GM18517 (cell line): ENCODE measurements around the gene NSMCE4A.
"Not testable (repeated sequence)": the region's sequence is repeated elsewhere in the genome, so short reads cannot be mapped to it uniquely, and the experiment has no call there.

ENCODE experiments used
- ATAC-seq: cut with Tn5 transposase; IDR thresholded peaks from one replicate; pipeline ENCODE4 v1.9.1; 2021; ENCODE audit warnings: mild to moderate bottlenecking, moderate library complexity; ENCODE audit not compliant: unreplicated experiment

Gene NSMCE4A

DNA sequence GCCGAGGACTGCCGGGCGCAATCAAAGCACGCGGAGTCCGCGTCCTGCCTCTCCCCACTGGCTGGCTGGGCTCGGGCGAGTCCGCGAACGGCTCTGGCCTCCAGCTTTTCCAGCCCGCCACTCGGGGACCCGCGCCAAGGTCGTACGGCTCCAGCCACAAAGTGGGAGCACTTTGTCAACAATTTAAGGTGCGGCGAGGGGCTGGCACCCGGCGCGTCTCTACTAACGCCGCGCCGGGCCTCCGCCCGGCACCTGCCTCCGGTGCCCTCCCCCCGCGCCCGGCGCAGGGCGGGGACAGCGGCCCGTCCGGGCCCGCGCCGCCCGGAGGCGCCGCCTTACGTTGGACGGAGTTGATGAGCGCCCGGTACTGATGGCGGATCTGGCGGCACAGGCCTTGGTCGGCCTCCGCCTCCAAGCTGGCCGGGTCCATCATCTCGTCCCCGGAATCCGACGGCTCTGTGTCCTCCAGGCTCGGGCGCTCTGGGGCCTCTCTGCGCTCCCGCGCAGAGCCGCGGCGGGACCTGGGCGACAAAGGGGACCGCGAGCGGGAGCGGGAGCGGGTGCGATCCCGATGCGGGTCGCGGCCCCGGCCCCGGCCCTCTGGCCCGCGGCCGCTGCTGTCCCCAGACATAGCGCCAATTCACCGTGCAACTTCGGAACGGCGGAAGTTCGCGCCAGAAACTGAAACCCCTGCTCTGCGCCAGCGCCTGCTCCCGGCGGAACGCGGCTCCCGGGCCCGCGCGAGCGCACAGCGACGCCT, at the start of gene NSMCE4A:
Gene NSMCE4A, minus strand, starts transcription at position 683 of the 760 bp plus-strand sequence. Its CDS starts 52 bp downstream, at position 631.
- peak; percentile 78 for ATAC-seq

DNA sequence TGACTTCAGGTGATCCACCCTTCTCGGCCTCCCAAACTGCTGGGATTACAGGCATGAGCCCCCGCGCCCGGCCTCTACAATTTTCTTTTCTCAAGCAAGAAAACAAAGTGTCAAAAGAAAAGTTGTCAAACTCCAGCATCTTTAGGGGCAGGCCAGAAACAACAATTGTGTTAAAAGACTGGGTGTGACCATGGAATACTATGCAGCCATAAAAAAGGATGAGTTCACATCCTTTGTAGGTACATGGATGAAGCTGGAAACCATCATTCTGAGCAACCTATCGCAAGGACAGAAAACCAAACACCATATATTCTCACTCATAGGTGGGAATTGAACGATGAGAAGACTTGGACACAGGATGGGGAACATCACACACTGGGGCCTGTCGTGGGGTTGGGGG, 48.2 kb upstream of the NSMCE4A start:
- not testable (repeated sequence) for ATAC-seq

- ATAC-seq, result no peak
Observed at GRCh38 chr10:122022276-122022675, 47.3 kb upstream of the NSMCE4A start.

GRCh38 chr10:122021828-122022227, 46.8 kb upstream of the NSMCE4A start:
- ATAC-seq, result no peak

DNA sequence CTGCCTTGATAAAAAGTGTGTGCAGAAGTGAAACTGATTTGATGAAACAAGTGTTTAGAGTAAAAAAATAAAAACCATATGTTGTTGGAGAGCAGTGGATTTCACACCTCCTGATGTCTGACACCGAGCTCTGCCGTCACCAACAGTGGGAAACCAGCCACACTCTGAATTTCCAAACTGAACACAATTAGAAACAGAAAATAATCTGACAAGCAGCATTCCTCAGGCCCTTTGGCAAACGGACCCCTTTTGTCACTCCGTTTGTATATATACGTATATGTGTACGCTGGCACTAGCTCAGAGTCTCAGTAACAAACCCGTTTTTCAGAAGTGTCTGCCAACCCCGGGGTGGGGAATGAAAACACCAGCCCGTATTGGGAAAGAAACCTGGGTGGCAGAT, 46.4 kb upstream of the NSMCE4A start:
- ATAC-seq, result no peak

DNA sequence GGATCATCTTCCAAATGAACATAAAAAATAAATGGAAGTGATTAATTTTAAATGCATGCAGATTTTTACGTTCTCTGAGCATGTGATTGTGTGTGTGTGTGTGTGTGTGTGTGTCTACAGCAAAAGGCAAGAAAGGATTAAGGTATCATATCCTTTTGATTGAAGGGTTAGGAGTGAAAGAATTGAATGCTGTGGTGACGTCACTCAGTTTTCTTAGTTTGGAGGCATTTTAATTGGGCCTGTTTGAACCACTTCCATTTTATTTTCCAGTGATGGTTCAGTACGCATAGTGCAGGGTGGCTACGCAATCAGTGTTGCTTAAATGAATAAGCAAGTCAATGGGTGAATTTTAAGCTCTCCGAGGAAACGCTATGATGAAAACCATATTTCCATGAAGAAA, 45.2 kb upstream of the NSMCE4A start:
- ATAC-seq, result no peak

GRCh38 chr10:122019414-122019975, 44.5 kb upstream of the NSMCE4A start:
- ATAC-seq, result no peak

DNA sequence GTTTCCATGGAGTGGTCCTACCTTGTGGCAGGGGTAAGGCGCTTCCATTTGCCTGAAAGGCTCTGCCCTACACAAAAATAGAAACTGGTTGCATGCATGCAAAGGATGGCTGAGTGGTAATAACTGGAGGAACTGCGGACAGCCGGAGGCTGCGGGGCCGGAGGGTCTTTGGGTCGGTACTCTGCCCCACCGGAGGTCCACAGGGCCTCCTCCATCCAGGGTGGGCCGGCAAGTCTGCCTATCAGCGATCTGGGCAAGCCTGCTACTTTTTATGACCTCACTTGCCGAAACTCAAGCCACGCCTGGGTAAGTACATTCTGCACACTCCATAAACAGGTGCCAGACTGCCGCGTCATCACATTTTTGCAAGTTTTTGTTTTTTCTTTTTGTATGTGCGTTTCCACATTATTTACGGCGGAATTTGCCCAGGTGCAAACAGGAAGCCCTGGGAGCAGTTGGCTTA, 44.0 kb upstream of the NSMCE4A start:
- no peak for ATAC-seq

DNA sequence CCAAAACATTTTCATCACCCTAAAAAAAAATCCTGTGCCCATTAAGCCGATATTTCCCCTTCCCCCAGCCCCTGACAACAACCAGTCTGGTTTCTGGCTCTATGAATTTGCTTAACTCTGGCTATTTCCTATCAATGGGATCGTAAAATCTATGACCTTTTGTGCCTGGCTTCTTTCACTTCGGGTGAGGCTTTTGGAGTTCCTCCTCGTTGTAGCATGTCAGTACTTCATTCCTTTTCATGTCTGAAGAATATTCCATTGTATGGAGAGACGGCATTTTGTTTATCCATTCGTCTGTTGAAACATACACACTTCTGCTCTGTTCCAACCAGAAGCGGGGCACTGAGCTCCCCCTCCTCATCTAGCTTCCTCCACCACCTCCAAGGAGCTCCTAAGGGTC, 43.5 kb upstream of the NSMCE4A start:
- ATAC-seq, result no peak

- not testable (repeated sequence) for ATAC-seq
Observed at GRCh38 chr10:122017926-122018325, 42.9 kb upstream of the NSMCE4A start.

GRCh38 chr10:122014652-122015248, 39.7 kb upstream of the NSMCE4A start:
- ATAC-seq, result no peak

DNA sequence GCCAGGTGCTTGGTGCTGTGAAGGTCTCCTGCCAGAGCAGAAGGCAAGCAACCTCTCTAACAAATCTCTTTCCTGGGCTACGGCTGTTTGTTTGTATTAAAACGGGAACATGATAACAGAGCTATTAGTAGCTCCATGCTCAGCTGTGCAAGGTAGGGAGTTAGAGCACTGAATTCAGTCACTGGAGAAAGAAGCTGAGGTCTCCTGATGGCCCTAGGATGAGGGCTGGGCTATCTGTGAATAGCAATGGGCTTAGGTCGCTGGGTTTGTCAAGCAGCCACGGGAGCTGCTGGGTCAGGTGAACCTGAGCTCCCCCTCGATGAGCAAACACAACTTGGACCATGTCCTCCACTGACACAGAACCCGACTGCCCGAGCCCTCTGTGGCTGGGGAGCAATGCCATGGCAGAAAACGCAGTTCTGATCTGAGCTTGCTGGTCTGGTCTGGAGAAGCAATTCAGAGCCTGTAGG, 38.3 kb upstream of the NSMCE4A start:
- no peak for ATAC-seq

DNA sequence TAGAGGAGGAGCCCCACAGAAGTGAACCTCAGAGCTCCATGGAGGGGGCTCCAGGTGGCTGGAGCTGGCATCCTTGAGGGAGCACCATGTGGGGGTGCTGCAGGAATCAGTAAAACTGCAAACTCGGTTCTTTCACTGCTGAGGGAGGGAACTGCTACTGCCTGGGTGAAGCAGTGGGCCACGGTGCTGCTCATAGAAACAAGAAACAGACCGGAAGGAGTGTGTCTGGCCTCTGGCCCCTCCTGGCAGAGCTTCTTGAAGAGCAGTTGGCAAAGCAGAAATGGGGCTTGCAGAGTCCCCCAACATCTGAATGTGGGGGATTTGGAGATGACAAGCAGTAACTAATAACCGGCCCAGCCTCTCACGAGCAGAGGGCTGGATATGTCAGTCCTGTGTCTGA, 37.7 kb upstream of the NSMCE4A start:
- no peak for ATAC-seq

- no peak for ATAC-seq
Observed at GRCh38 chr10:122010405-122011050, 35.5 kb upstream of the NSMCE4A start.

- ATAC-seq, result no peak
Observed at GRCh38 chr10:122007415-122007814, 32.4 kb upstream of the NSMCE4A start.

- no peak for ATAC-seq
Observed at GRCh38 chr10:122001698-122002097, 26.7 kb upstream of the NSMCE4A start.

DNA sequence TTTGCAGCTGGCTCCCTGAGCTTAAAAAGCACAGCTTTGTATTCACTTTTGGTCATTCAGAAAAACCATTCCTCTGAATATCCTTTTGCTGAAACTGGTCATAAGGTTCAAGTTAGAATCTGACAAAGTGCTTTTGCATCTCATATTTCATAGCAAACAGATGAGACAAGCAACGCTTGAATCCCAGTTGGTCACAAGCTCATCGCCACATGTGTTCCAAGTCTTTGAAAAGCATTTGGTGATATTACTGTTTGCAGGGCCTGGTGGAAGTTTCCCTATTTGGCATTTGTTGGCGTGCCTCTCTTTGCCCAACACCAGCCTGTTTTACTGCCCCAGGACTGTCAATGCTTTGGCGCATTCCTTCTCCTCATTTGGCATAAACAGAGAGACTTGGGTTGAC, 24.3 kb upstream of the NSMCE4A start:
- ATAC-seq, result no peak

GRCh38 chr10:121998462-121998861, 23.4 kb upstream of the NSMCE4A start:
- ATAC-seq, result no peak

DNA sequence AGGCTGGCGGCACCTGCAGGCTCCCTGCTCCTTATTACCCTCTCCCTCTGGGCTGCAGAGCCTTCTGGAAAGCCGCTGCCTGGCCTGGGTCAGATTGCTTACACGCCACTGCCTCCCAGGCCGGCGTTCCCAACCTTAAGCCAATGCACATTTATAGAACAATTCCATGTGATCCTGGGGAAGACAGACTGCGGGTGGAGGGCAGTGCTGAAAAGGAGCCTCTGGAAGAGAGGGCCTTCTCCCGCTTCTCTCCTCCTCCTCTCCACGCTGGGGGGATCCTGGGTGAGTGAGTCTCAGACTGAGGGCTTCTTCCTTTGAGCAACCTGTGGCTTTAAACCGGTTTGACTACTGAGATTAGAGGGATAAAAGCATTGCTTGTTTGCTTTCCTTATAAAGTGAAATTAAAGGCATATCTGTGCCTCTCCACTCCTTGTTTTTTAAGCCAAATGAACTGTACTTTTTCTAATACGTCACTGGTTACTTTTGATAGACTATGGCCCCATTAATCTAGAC, 19.5 kb upstream of the NSMCE4A start:
- no peak for ATAC-seq

DNA sequence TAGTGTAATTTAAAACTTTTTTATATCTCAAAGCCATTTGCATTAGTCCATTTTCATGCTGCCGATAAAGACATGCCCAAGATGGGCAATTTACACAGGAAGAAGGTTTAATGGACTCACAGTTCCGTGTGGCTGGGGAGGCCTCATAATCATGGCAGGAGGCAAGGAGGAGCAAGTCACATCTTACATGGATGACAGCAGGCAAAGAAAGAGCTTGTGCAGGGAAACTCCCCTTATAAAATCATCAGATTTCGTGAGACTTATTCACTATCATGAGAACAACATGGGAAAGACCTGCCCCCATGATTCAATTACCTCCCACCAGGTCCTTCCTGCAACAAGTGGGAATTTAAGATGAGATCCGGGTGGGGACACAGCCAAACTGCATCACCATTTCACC, 16.7 kb upstream of the NSMCE4A start:
- not testable (repeated sequence) for ATAC-seq

DNA sequence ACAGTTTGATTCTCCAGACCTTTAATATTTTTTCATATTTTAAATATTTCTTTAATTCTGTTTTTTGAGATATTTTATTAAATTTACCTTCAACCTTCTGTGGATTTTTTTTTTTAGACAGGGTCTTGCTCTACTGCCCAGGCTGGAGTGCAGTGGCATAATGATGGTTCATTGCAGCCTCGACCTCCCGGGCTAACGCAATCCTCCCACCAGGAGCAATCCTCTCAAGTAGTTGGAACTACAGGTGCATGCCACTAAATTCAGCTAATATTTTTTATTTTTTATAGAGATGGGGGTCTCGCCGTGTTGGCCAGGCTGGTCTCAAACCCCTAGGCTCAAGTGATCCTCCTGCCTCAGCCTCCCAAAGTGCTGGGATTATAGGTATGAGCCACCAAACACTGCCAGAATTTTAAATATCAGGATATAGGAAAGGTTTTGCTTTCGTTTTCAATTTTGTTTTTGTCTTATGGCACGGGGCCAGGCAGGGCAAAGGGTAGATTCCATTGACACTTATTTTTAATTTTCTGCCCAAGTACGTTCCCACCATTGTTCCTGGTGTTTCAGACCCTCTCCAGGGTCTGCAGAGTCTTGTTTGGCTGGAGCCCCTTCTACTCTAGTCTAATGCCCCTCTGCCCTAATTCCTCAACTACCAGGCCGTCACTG, 15.1 kb upstream of the NSMCE4A start:
- no peak for ATAC-seq
